Uterus (tissue), 2 donors: ENCODE measurements around the gene AGPAT4.

ENCODE experiments used
- CTCF ChIP-seq, 4 experiments: fragments of 200-600 bp in 2 of 4; fragments of 450-650 bp in 2 of 4; sonication (generic) in 2 of 4; IDR thresholded peaks; one replicate each; pipeline ENCODE4 v1.5.1; 2016 to 2019; ENCODE audit warnings: antibody characterized with exemption in 4 of 4, mild to moderate bottlenecking in 2 of 4, moderate library complexity in 1 of 4
- POLR2A ChIP-seq, 2 donors: fragments of 450-650 bp; IDR thresholded peaks; one replicate each; pipeline ENCODE4 v1.6.1; 2016; ENCODE audit warnings: antibody characterized with exemption in 2 of 2, mild to moderate bottlenecking in 1 of 2, moderate library complexity in 1 of 2

GRCh38 chr6:161199850-161200249 lies 74.0 kb downstream of the AGPAT4 start:
- TF ChIP-seq CTCF (IDR thresholded peaks at IDR 0.05) (no peak), POLR2A (IDR thresholded peaks at IDR 0.05) (no peak)
